Right lobe of liver (tissue), 6 donors: ENCODE measurements around the gene OPHN1. TPM values are rescaled to one million over a fixed set of nuclear protein-coding genes. Genes with fewer than 3 reads are reported as not detected.
A peak's percentile ranks its signal among the peaks of the same experiment; 100 is the strongest.

ENCODE experiments used
- ATAC-seq, 4 donors: fragments of 200-7000 bp; cut with Tn5 transposase; one replicate each; pipeline ENCODE4 v1.9.1; 2020; ENCODE audit warnings: mild to moderate bottlenecking in 4 of 4, moderate library complexity in 4 of 4
- DNase-seq, 3 donors: peaks; one replicate each; pipeline ENCODE4 v3.0.0-alpha.2; 2020
- H3K27ac ChIP-seq, 3 donors: fragments of 200-600 bp; one replicate each; pipeline ENCODE4 v1.8.0; 2022
- H3K27me3 ChIP-seq, 2 donors: fragments of 200-600 bp; one replicate each; pipeline ENCODE4 v1.8.0; 2022
- H3K36me3 ChIP-seq, 4 donors: fragments of 200-600 bp; sonication (generic) in 1 of 4; one replicate each; pipeline versions ENCODE4 v1.5.1 to v1.8.0; 2017 to 2022; ENCODE audit warnings: control low read depth in 1 of 4
- H3K4me1 ChIP-seq, 4 donors: fragments of 200-600 bp; sonication (generic) in 1 of 4; one replicate each; pipeline versions ENCODE4 v1.5.1 to v1.8.0; 2017 to 2022; ENCODE audit warnings: control low read depth in 1 of 4
- H3K4me3 ChIP-seq, 3 donors: fragments of 200-600 bp; one replicate each; pipeline ENCODE4 v1.8.0; 2022
- H3K9me3 ChIP-seq, 4 donors: fragments of 200-600 bp; sonication (generic) in 1 of 4; one replicate each; pipeline versions ENCODE4 v1.5.1 to v1.8.0; 2017 to 2022; ENCODE audit warnings: control low read depth in 1 of 4
- POLR2A ChIP-seq: fragments of 450-650 bp; IDR thresholded peaks from one replicate; pipeline ENCODE4 v1.6.1; 2017; ENCODE audit warnings: antibody characterized with exemption, mild to moderate bottlenecking
- WGBS: methylation state at CpG from one replicate; pipeline ENCODE4 v1.1.6; 2018; ENCODE audit warnings: low coverage, low lambda C conversion rate; ENCODE audit not compliant: insufficient coverage; ENCODE audit errors: missing lambda C conversion rate; 5-methylcytosine and 5-hydroxymethylcytosine counted together
- intact Hi-C, 2 donors: fragments of 100-400 bp; cut with DNase I; formaldehyde crosslinking; loops; one replicate each; pipeline versions ENCODE4 v1.11.2 to v1.14.1; 2022
- total RNA-seq, 6 experiments: library from RNA; depleted of rRNA in 2 of 6; stranded (reverse); fragments of >200 nt in 2 of 6; fragmentation: NEBNext Ultra II Directional in 3 of 6; extraction: Animal tissue kit (Norgen Biotek cat#: 25700) in 3 of 6; gene quantifications; one replicate each; pipeline versions ENCODE4 v1.1.0 to v1.2.4, GENCODE V29; 2016 to 2023
- TF ChIP-seq, protein P1 (sequence below), 4 donors: fragments of 200-600 bp in 3 of 4; fragments of 450-650 bp in 1 of 4; IDR thresholded peaks; one replicate each; pipeline versions ENCODE4 v1.5.1 to v1.8.0; 2016 to 2022; ENCODE audit warnings: antibody characterized with exemption in 4 of 4, mild to moderate bottlenecking in 2 of 4
- donor health status: DM: no; HTN: yes; CAD: no.
- donor health status: DM: no; HTN: no; CAD: no.
- donor health status: DM: no; HTN: no; CAD: no.
- donor health status: DM: no; HTN: yes; CAD: no.
- donor health status: DM: no; HTN: yes; CAD: no.

The OPHN1 gene
- total RNA-seq, 6 experiments from 2014 or later: 0.47 to 1.2 (median 0.81) TPM

DNA sequence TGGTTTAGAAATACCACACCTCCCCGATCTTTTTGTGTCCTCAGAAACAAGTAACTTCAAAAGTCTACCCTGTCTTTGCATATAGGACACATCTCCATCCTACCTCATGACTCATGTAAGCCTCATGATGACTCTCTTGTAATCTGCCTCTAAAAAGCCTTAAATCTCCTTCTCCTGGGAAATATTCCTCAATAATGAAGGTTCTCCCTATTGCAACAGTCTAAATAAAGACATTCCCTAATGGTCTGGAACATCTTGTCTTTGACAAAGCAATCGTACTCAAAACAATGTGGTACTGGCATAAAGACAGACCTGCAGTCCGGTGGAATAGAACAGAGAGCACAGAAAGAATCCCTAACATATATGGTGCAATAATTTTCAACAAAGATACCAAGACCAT is 257.7 kb downstream of the OPHN1 start:
- Histone ChIP-seq H3K4me1 (no peaks in the 10 kb centered on the region), H3K9me3 (no peaks in the 10 kb centered on the region), H3K27ac (no peak overlapping the region), H3K27me3 (no peaks in the 10 kb centered on the region), H3K36me3 (no peaks in the 10 kb centered on the region), H3K4me3 (no peak overlapping the region)
- intact Hi-C loops: no loop called here
- TF ChIP-seq, protein P1, sequence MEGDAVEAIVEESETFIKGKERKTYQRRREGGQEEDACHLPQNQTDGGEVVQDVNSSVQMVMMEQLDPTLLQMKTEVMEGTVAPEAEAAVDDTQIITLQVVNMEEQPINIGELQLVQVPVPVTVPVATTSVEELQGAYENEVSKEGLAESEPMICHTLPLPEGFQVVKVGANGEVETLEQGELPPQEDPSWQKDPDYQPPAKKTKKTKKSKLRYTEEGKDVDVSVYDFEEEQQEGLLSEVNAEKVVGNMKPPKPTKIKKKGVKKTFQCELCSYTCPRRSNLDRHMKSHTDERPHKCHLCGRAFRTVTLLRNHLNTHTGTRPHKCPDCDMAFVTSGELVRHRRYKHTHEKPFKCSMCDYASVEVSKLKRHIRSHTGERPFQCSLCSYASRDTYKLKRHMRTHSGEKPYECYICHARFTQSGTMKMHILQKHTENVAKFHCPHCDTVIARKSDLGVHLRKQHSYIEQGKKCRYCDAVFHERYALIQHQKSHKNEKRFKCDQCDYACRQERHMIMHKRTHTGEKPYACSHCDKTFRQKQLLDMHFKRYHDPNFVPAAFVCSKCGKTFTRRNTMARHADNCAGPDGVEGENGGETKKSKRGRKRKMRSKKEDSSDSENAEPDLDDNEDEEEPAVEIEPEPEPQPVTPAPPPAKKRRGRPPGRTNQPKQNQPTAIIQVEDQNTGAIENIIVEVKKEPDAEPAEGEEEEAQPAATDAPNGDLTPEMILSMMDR (IDR thresholded peaks at IDR 0.05): no peak
- TF ChIP-seq POLR2A: no peak
- no peak for DNase-seq
- WGBS: 66% methylated on average over 3 of the region's 3 CpGs
- no peak for ATAC-seq

DNA sequence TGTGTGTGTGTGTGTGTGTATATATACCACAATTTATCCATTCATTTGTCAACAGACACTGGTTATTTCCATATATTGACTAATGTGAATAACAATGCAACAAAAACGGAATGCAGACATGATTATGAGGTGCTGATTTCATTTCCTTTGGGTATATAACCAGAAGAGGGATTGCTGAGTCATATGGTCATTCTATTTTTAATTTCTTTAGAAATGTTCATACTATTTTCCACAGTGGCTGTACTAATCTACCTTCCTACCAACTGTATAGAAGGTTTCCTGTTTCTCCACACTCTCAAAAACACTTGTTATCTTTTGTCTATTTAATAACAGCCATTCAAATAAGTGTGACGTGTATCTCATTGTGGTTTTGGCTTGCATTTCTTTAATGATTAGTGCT is 269.9 kb downstream of the OPHN1 start:
- ATAC-seq: no peak
- TF ChIP-seq, protein P1 (IDR thresholded peaks at IDR 0.05): no peak
- no peak for TF ChIP-seq POLR2A
- 29% methylated on average over 2 of the region's 2 CpGs for WGBS
- H3K4me1 ChIP-seq: no peaks in the 10 kb centered on the region
- no peak for DNase-seq
- no peaks in the 10 kb centered on the region for H3K9me3 ChIP-seq
- H3K36me3 ChIP-seq: no peaks in the 10 kb centered on the region
- intact Hi-C loops: no loop called here
- no peaks in the 10 kb centered on the region for H3K27me3 ChIP-seq
- H3K27ac ChIP-seq: no peak overlapping the region
- no peak overlapping the region for H3K4me3 ChIP-seq

DNA sequence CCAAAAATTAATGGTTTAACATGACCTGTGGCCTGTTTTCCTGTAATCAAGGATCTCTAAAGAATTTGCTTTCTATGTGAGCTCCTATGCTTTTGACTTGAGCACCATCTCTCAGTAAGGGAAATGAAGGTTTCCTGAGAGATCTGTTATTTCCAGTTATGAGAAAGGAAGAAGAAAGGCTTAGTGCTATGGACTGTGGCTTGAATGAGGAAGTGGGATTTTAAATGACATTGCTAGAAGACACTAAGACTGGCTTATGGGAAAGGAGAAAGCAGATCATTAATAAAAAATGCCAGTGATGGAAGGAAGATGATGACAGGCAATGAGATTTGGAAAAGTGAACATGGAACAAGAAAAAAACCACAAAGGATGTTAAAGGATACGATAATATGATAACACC is 285.4 kb downstream of the OPHN1 start:
- DNase-seq (no peak), ATAC-seq (no peak)
- Histone ChIP-seq H3K36me3 (no peaks in the 10 kb centered on the region), H3K4me1 (no peaks in the 10 kb centered on the region), H3K9me3 (no peaks in the 10 kb centered on the region), H3K27me3 (no peaks in the 10 kb centered on the region), H3K4me3 (no peak overlapping the region), H3K27ac (no peak overlapping the region)
- 11% methylated on average over 1 of the region's 1 CpG for WGBS
- TF ChIP-seq, protein P1 (IDR thresholded peaks at IDR 0.05): no peak
- no peak for TF ChIP-seq POLR2A
- intact Hi-C loops: no loop called here

DNA sequence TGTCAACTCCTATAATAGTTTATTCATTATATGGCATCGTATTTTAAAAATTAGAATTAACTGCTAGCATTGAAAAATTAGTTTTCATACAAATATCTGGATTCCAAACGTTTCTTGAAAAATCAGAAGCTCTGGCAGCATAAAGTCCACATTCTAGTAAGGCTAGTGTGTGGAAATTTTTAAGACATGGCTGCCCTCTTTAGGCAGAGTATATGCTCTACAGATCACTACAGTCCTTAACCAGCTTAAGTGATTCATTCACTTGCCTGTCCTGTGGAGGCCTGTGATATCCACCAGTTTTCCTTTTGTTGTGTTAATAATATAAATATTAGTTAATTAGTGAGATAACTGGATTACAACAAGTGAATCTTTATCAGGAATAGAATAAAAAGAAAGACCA is 287.2 kb downstream of the OPHN1 start:
- H3K27ac ChIP-seq: no peak overlapping the region
- no peak overlapping the region for H3K4me3 ChIP-seq
- TF ChIP-seq POLR2A: no peak
- TF ChIP-seq, protein P1 (IDR thresholded peaks at IDR 0.05): peak; percentile 42 to 57 (median 47)
- H3K36me3 ChIP-seq: no peaks in the 10 kb centered on the region
- H3K4me1 ChIP-seq: no peaks in the 10 kb centered on the region
- H3K9me3 ChIP-seq: no peaks in the 10 kb centered on the region
- no peaks in the 10 kb centered on the region for H3K27me3 ChIP-seq
- 5% methylated on average over 2 of the region's 2 CpGs for WGBS
- ATAC-seq (peak; percentile 78 to 91 (median 86)), DNase-seq (no peak)
- intact Hi-C loops: no loop called here

DNA sequence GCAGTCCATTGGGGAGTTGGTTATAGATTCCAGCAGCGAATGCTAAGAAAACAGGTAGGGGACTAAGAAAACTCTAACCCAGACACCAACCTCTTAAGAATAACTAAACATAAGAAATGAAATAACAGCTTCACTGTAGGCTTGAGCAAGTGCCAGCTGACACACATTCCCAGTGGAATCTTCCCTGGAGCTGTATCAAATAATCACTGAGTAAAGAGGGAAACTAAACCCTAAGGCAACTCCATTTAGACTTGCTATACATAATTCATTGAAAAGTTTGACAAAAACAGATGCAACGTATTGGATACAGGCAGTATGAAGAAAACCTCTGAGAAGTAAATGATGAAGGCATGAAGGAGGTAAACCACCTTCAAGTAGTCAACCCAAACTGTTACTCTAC is 293.5 kb downstream of the OPHN1 start:
- no peaks in the 10 kb centered on the region for H3K36me3 ChIP-seq
- TF ChIP-seq POLR2A: no peak
- TF ChIP-seq, protein P1 (IDR thresholded peaks at IDR 0.05): no peak
- DNase-seq: no peak
- H3K4me3 ChIP-seq: no peak overlapping the region
- no peaks in the 10 kb centered on the region for H3K4me1 ChIP-seq
- no peak overlapping the region for H3K27ac ChIP-seq
- no peaks in the 10 kb centered on the region for H3K27me3 ChIP-seq
- intact Hi-C loops: no loop called here
- WGBS: 34% methylated on average over 2 of the region's 2 CpGs
- no peak for ATAC-seq
- H3K9me3 ChIP-seq: no peaks in the 10 kb centered on the region
